Panc1 (cell line): ENCODE data around the gene ACYP2.

ENCODE experiments used
- POLR2AphosphoS5 ChIP-seq: IDR thresholded peaks from 2 replicates; pipeline ENCODE4 v1.6.1; 2012; ENCODE audit warnings: mild to moderate bottlenecking, low read depth, low read length, moderate library complexity
- SIN3A ChIP-seq: IDR thresholded peaks from 2 replicates; pipeline ENCODE4 v1.6.1; 2012; ENCODE audit warnings: low read depth, mild to moderate bottlenecking, low read length, moderate library complexity, borderline replicate concordance; ENCODE audit not compliant: insufficient read depth
- TCF7L2 ChIP-seq: IDR thresholded peaks from 2 replicates; pipeline ENCODE4 v1.6.1; 2011; ENCODE audit warnings: mild to moderate bottlenecking, low read depth, low read length, inconsistent platforms
- TF ChIP-seq, protein P1 (sequence below): fragments of 450-650 bp; IDR thresholded peaks from 2 replicates; pipeline ENCODE4 v1.5.1; 2017; ENCODE audit warnings: mild to moderate bottlenecking
- TF ChIP-seq, protein P2 (sequence below), 2 experiments: IDR thresholded peaks; 2 replicates each; pipeline ENCODE4 v1.6.1; 2011 to 2012; ENCODE audit warnings: low read depth in 2 of 2, control low read depth in 1 of 2, low read length in 1 of 2, mild to moderate bottlenecking in 1 of 2, moderate library complexity in 1 of 2; ENCODE audit not compliant: insufficient read depth in 1 of 2

DNA sequence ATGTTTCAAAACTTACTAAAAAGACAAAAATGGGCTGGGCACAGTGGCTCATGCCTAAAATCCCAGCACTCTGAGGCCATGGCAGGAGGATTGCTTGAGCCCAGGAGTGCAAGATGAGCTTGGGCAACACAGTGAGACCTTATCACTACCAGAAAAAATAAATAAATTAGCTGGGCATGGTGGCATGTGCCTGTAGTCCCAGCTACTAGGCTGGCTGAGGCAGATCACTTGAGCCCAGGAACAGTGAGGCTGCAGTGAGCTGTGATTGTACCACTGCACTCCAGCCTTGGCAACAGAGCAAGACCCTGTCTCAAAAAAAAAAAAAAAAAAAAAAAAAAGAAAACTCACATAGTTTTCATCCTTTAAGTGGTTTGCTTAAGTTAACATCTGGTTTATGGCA is 134.2 kb downstream of the ACYP2 start:
- TF ChIP-seq POLR2AphosphoS5 (no peak), TCF7L2 (no peak), SIN3A (no peak)
- TF ChIP-seq, protein P1, sequence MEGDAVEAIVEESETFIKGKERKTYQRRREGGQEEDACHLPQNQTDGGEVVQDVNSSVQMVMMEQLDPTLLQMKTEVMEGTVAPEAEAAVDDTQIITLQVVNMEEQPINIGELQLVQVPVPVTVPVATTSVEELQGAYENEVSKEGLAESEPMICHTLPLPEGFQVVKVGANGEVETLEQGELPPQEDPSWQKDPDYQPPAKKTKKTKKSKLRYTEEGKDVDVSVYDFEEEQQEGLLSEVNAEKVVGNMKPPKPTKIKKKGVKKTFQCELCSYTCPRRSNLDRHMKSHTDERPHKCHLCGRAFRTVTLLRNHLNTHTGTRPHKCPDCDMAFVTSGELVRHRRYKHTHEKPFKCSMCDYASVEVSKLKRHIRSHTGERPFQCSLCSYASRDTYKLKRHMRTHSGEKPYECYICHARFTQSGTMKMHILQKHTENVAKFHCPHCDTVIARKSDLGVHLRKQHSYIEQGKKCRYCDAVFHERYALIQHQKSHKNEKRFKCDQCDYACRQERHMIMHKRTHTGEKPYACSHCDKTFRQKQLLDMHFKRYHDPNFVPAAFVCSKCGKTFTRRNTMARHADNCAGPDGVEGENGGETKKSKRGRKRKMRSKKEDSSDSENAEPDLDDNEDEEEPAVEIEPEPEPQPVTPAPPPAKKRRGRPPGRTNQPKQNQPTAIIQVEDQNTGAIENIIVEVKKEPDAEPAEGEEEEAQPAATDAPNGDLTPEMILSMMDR = no peak
- TF ChIP-seq, protein P2, sequence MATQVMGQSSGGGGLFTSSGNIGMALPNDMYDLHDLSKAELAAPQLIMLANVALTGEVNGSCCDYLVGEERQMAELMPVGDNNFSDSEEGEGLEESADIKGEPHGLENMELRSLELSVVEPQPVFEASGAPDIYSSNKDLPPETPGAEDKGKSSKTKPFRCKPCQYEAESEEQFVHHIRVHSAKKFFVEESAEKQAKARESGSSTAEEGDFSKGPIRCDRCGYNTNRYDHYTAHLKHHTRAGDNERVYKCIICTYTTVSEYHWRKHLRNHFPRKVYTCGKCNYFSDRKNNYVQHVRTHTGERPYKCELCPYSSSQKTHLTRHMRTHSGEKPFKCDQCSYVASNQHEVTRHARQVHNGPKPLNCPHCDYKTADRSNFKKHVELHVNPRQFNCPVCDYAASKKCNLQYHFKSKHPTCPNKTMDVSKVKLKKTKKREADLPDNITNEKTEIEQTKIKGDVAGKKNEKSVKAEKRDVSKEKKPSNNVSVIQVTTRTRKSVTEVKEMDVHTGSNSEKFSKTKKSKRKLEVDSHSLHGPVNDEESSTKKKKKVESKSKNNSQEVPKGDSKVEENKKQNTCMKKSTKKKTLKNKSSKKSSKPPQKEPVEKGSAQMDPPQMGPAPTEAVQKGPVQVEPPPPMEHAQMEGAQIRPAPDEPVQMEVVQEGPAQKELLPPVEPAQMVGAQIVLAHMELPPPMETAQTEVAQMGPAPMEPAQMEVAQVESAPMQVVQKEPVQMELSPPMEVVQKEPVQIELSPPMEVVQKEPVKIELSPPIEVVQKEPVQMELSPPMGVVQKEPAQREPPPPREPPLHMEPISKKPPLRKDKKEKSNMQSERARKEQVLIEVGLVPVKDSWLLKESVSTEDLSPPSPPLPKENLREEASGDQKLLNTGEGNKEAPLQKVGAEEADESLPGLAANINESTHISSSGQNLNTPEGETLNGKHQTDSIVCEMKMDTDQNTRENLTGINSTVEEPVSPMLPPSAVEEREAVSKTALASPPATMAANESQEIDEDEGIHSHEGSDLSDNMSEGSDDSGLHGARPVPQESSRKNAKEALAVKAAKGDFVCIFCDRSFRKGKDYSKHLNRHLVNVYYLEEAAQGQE (IDR thresholded peaks at IDR 0.05; ENCODE audit: insufficient read depth in 1 of 2, low read depth in 2 of 2, low read length in 1 of 2) = no peak
